Naive thymus-derived CD8-positive, alpha-beta T cell (primary cell): Measurements from ENCODE around the gene ERBB3. TPM values are rescaled to one million over a fixed set of nuclear protein-coding genes. Genes with fewer than 3 reads are reported as not detected.
"Not testable (repeated sequence)": the region's sequence is repeated elsewhere in the genome, so short reads cannot be mapped to it uniquely, and the experiment has no call there.

Experiments
- ATAC-seq, 2 donors: fragments of 150-1000 bp; cut with Tn5 transposase in 1 of 2; sonication (Bioruptor Pico), chemical (Tn5 transposase) in 1 of 2; 1 replicate in 1 of 2; 2 replicates in 1 of 2; pipeline ENCODE4 v1.10.0; 2021; ENCODE audit warnings: mild to moderate bottlenecking in 2 of 2, moderate library complexity in 2 of 2
- POLR2A ChIA-PET: fragments of 350-600 bp; sonication (Branson Sonifier 250); formaldehyde crosslinking; loops from one replicate; lab custom pipeline; 2021; ENCODE audit warnings: antibody characterized with exemption; lab: Charles Lee
- DNase-seq, 10 donors: peaks; one replicate each; pipeline versions ENCODE4 v3.0.0 to v3.0.0-alpha.2; 2020 to 2022
- H3K27ac Mint-ChIP-seq, 10 donors: one replicate each; pipeline ENCODE4 v1.8.0; 2020 to 2022; ENCODE audit warnings: mild to moderate bottlenecking in 10 of 10, mixed read lengths in 10 of 10, moderate library complexity in 4 of 10, inconsistent platforms in 1 of 10
- H3K27me3 Mint-ChIP-seq, 5 donors: one replicate each; pipeline ENCODE4 v1.8.0; 2021 to 2022; ENCODE audit warnings: mixed read lengths in 5 of 5
- H3K36me3 Mint-ChIP-seq, 3 donors: one replicate each; pipeline ENCODE4 v1.8.0; 2020 to 2022; ENCODE audit warnings: mixed read lengths in 3 of 3, mild to moderate bottlenecking in 2 of 3, inconsistent platforms in 1 of 3
- H3K4me1 Mint-ChIP-seq, 4 donors: one replicate each; pipeline ENCODE4 v1.8.0; 2021 to 2022; ENCODE audit warnings: mixed read lengths in 4 of 4
- H3K4me3 Mint-ChIP-seq, 10 donors: one replicate each; pipeline ENCODE4 v1.8.0; 2020 to 2022; ENCODE audit warnings: mild to moderate bottlenecking in 10 of 10, mixed read lengths in 10 of 10, moderate library complexity in 6 of 10, inconsistent platforms in 1 of 10
- H3K9me3 Mint-ChIP-seq, 9 donors: one replicate each; pipeline ENCODE4 v1.8.0; 2020 to 2022; ENCODE audit warnings: mixed read lengths in 9 of 9, mild to moderate bottlenecking in 3 of 9, inconsistent platforms in 1 of 9, moderate library complexity in 1 of 9
- polyA plus RNA-seq, 3 donors: library from polyadenylated mRNA; unstranded; fragments of 300-500 nt; fragmentation: Illumina TruSeq; gene quantifications; one replicate each; pipeline ENCODE4 v1.2.3, GENCODE V29; 2021
- total RNA-seq, 8 experiments: library from RNA in 2 of 8; stranded (reverse) in 2 of 8; gene quantifications; one replicate each; pipeline ENCODE4 v1.2.3 and lab custom pipeline; 2021 to 2026

The ERBB3 gene
- total and polyA plus RNA-seq, 5 experiments from 2014 or later: 1.3 to 26.0 (median 3.3) TPM

DNA sequence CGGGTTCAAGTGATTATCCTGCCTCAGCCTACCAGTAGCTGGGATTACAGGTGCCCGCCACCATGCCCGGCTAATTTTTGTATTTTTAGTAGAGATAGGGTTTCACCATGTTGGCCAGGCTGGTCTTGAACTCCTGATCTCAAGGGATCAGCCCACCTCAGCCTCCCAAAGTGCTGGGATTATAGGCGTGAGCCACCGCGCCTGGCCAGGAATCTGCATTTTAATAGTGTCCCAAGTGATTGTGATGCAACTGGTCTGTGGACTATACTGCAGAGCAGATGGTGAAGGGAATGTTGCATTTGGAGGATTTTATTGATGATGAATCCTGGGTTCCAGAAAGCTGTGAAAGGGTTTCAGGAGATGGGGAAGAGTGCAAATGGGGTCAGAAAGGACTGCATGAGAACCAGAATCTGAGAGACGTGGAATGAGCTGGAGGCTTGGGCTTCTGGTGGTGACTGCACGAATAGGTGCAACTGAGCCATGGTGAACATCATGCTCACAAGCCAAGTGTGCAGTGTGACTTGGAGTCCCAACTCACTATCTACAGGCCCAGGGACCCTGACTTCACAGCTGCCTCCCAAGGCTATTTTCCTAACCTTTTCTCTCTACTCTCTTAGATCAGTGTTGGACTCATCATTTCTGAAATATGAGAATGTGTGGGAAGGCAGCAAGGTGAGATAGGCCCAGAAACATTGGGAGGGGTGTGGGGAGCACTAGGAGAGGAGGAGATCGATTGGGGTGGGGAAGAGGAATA is 33.8 kb upstream of the ERBB3 start:
- ATAC-seq: no peak
- H3K9me3 Mint-ChIP-seq: no peaks in the 10 kb centered on the region
- H3K4me3 Mint-ChIP-seq: no peak overlapping the region
- no peak for DNase-seq
- peaks cover 15 to 31% (median 30%) of the 10 kb centered on the region in 4 donors for H3K4me1 Mint-ChIP-seq
- H3K27me3 Mint-ChIP-seq: no peaks in the 10 kb centered on the region
- peaks cover 5 to 38% (median 12%) of the 10 kb centered on the region in 3 donors for H3K36me3 Mint-ChIP-seq
- POLR2A ChIA-PET: interaction anchor here (0.9 to 4.9 kb wide), 10 partner anchors 9 to 143 kb away, joined by 3 to 54 read pairs (median 8); partner anchors contain the start of genes PA2G4, RAB5B, RPL41 and SMARCC2
- peak overlapping the region; percentile 25 to 87 (median 67) for H3K27ac Mint-ChIP-seq

DNA sequence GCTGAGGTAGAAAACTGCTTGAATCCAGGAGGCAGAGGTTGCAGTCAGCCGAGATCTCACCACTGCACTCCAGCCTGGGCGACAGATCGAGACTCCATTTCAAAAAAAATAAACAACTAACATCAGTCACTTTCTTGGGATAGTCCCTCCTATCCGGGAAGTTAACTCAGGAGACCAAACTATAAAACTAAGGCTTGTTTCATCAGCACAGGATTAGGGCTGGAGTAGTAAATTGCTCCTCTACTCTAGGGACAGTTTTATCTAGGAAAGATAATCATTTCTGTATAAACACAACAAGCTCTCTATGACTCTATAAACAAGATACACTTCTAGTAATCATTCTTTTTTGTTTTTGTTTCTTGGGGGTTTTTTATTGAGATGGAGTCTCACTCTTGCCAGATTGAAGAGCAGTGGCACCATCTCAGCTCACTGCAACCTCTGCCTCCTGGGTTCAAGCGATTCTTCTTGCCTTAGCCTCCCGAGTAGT is 26.5 kb upstream of the ERBB3 start:
- Mint-ChIP-seq H3K27me3 (no peaks in the 10 kb centered on the region), H3K36me3 (no peaks in the 10 kb centered on the region), H3K4me1 (peaks cover 4 to 8% (median 6%) of the 10 kb centered on the region in 4 donors), H3K27ac (no peak overlapping the region), H3K4me3 (no peak overlapping the region), H3K9me3 (peaks cover 0 to 2% (median 0%) of the 10 kb centered on the region in 9 donors)
- POLR2A ChIA-PET: interaction anchor here (0.7 kb wide), 1 partner anchor 107 kb away, joined by 3 read pairs; no protein-coding TSS in a partner anchor
- DNase-seq (no peak), ATAC-seq (no peak)

DNA sequence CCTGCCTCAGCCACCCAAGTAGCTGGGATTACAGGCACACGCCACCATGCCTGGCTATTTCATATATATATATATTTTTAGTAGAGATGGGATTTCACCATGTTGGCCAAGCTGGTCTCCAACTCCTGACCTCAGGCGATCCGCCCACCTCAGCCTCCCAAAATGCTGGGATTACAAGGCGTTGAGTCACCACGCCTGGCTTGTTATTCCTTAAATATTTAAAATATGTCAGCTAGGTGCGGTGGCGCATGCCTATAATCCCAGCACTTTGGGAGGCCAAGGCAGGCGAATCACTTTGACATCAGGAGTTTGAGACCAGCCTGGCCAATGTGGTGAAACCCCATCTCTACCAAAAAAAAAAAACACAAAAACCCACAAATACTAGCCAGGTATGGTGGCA is 20.0 kb upstream of the ERBB3 start:
- not testable (repeated sequence) for H3K4me3 Mint-ChIP-seq, DNase-seq, H3K4me1 Mint-ChIP-seq, H3K9me3 Mint-ChIP-seq, ATAC-seq, H3K36me3 Mint-ChIP-seq, H3K27ac Mint-ChIP-seq, H3K27me3 Mint-ChIP-seq
- POLR2A ChIA-PET: interaction anchor here (0.7 kb wide), 2 partner anchors 27 to 195 kb away, joined by 3 read pairs; no protein-coding TSS in a partner anchor

DNA sequence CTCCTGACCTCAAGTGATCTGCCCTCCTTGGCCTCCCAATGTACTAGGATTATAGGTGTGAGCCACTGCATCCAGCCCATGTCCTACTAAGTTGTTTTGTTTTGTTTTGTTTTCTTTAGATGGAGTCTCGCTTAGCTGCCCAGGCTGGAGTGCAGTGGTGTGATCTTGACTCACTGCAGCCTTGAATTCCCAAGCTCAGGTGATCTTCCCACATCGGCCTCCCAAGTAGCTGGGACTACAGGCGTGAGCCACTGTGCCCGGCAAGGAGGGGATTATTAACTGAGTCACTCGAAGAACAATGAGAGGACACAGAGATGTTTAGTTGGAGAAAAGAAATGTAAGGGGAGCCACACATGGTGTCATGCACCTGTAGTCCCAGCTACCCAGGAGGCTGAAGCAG is 18.0 kb upstream of the ERBB3 start:
- no peaks in the 10 kb centered on the region for H3K36me3 Mint-ChIP-seq
- no peaks in the 10 kb centered on the region for H3K4me1 Mint-ChIP-seq
- POLR2A ChIA-PET: interaction anchor here (1.2 kb wide), 1 partner anchor 41 kb away, joined by 3 read pairs; no protein-coding TSS in a partner anchor
- H3K27me3 Mint-ChIP-seq: peaks cover 0 to 1% (median 0%) of the 10 kb centered on the region in 5 donors
- ATAC-seq (no peak), DNase-seq (no peak)
- peaks cover 0 to 2% (median 0%) of the 10 kb centered on the region in 9 donors for H3K9me3 Mint-ChIP-seq
- H3K4me3 Mint-ChIP-seq: no peak overlapping the region
- H3K27ac Mint-ChIP-seq: no peak overlapping the region

DNA sequence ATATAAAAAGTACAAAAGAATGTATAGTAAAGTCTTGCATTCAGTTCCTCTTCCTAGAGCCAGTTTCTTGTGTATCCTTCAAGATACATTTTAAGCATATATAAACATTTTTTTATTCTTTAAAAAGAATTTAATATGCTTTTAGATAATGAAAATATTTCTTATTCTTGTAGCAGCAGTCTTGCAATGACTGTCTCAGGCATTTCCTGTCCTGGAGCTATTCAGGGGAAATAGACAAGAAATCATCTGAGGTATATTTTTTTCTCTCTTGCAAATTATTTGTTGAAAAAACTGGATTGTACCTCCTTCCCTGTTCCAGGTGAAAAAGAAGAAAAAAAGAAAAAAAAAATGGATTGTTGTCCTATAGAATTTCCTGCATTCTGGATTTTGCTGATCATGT is 17.0 kb upstream of the ERBB3 start:
- Mint-ChIP-seq H3K36me3 (no peaks in the 10 kb centered on the region), H3K4me1 (no peaks in the 10 kb centered on the region), H3K4me3 (no peak overlapping the region), H3K27ac (no peak overlapping the region), H3K9me3 (peaks cover 0 to 2% (median 0%) of the 10 kb centered on the region in 9 donors), H3K27me3 (peaks cover 0 to 1% (median 0%) of the 10 kb centered on the region in 5 donors)
- ATAC-seq (no peak), DNase-seq (no peak)
- POLR2A ChIA-PET: no interaction called here

DNA sequence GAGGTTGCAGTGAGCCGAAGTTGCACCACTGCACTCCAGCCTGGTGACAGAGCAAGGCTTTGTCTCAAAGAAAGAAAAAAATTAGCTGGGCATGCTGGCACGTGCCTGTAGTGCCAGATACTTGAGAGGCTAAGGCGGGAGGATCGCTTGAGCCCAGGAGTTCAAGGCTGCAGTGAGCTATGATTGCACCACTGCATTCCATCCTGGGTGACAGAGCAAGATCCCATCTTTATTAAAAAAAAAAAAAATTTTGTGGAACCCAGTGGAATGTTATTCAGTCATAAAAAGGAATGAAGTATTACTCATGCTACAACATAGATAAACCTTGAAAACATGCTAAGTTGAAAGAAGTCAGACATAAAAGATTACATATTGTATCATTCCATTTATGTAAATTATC is 8.3 kb upstream of the ERBB3 start:
- POLR2A ChIA-PET: no interaction called here
- H3K27ac Mint-ChIP-seq: peak overlapping the region in 1 of 10 donors; percentile 73
- H3K9me3 Mint-ChIP-seq: no peaks in the 10 kb centered on the region
- no peaks in the 10 kb centered on the region for H3K36me3 Mint-ChIP-seq
- H3K27me3 Mint-ChIP-seq: no peaks in the 10 kb centered on the region
- no peaks in the 10 kb centered on the region for H3K4me1 Mint-ChIP-seq
- no peak for ATAC-seq
- no peak overlapping the region for H3K4me3 Mint-ChIP-seq
- DNase-seq: no peak

DNA sequence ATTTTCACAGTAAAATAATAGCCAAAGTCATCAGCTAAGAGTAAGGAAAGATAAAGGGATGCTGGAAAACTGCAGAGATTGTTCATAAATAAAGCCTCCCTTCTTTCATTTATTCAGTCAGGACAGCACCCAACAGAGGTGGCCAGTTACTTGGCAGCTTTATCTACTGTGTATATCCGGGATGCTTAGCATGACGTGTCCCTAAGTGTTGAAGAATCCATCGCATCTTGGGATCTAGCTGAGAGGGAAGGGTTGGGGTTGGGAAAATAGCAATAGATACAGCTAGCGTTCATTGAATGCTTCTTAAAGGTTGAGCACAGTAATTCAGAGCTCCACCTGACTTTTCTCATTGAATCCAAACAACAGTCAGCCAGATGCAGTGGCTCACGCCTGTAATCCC is 5.6 kb upstream of the ERBB3 start:
- ATAC-seq (no peak), DNase-seq (no peak)
- Mint-ChIP-seq H3K27ac (no peak overlapping the region), H3K27me3 (no peaks in the 10 kb centered on the region), H3K4me1 (no peaks in the 10 kb centered on the region), H3K4me3 (no peak overlapping the region), H3K9me3 (no peaks in the 10 kb centered on the region), H3K36me3 (no peaks in the 10 kb centered on the region)
- POLR2A ChIA-PET: interaction anchor here (0.6 to 0.7 kb wide), 2 partner anchors 42 to 82 kb away, joined by 3 read pairs; no protein-coding TSS in a partner anchor

DNA sequence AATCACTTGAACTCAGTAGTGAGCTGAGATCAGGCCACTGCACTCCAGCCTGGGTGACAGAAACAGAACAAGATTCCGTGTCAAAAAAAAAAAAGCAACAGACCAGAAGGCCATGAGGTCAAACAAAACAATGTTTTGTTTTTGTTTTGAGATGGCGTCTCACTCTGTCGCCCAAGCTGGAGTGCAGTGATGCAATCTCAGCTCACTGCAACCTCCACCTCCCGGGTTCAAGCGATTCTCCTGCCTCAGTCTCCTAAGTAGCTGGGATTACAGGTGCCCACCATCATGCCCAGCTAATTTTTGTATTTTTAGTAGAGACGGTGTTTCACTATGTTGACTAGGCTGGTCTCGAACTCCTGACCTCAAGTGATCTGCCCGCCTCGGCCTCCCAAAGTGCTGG is 2.0 kb upstream of the ERBB3 start:
- Mint-ChIP-seq H3K4me3 (peak overlapping the region in 7 of 10 donors; percentile 36 to 91 (median 84)), H3K4me1 (peaks cover 0 to 14% (median 9%) of the 10 kb centered on the region in 4 donors), H3K27ac (peak overlapping the region in 2 of 10 donors; percentile 17 to 31)
- H3K27me3 Mint-ChIP-seq, ATAC-seq, DNase-seq, H3K36me3 Mint-ChIP-seq, H3K9me3 Mint-ChIP-seq: not testable (repeated sequence)
- POLR2A ChIA-PET: interaction anchor here (1.1 to 6.0 kb wide), 3 partner anchors 12 to 40 kb away, joined by 3 to 100 read pairs (median 31); partner anchors contain the start of genes PA2G4, RPL41 and ZC3H10

DNA sequence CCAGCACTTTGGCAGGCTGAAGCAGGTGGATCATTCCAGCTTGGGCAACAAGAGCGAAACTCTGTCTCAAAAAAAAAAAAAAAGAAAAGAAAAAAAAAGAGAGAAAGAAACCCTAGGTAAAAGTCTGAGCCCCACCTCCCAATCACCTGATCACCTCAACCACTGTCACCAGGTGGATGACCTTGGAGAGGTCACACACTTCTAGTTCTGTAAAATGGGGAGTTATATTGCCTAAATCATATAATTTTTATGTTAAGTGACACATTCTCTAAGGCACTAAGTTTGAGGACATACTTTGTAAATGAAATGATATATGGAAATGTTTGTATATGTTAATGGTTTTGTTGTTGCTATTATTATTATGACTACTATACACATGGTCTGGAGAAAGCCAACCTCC is 1.5 kb upstream of the ERBB3 start:
- peak overlapping the region in 6 of 10 donors; percentile 15 to 64 (median 25) for H3K27ac Mint-ChIP-seq
- no peaks in the 10 kb centered on the region for H3K9me3 Mint-ChIP-seq
- DNase-seq: no peak
- H3K4me3 Mint-ChIP-seq: peak overlapping the region; percentile 81 to 91 (median 86)
- POLR2A ChIA-PET: interaction anchor here (4.1 to 6.0 kb wide), 2 partner anchors 24 to 39 kb away, joined by 31 to 100 read pairs; partner anchors contain the start of genes PA2G4, RPL41 and ZC3H10
- H3K27me3 Mint-ChIP-seq: peaks cover 0 to 4% (median 0%) of the 10 kb centered on the region in 5 donors
- peaks cover 0 to 14% (median 9%) of the 10 kb centered on the region in 4 donors for H3K4me1 Mint-ChIP-seq
- no peaks in the 10 kb centered on the region for H3K36me3 Mint-ChIP-seq
- no peak for ATAC-seq

DNA sequence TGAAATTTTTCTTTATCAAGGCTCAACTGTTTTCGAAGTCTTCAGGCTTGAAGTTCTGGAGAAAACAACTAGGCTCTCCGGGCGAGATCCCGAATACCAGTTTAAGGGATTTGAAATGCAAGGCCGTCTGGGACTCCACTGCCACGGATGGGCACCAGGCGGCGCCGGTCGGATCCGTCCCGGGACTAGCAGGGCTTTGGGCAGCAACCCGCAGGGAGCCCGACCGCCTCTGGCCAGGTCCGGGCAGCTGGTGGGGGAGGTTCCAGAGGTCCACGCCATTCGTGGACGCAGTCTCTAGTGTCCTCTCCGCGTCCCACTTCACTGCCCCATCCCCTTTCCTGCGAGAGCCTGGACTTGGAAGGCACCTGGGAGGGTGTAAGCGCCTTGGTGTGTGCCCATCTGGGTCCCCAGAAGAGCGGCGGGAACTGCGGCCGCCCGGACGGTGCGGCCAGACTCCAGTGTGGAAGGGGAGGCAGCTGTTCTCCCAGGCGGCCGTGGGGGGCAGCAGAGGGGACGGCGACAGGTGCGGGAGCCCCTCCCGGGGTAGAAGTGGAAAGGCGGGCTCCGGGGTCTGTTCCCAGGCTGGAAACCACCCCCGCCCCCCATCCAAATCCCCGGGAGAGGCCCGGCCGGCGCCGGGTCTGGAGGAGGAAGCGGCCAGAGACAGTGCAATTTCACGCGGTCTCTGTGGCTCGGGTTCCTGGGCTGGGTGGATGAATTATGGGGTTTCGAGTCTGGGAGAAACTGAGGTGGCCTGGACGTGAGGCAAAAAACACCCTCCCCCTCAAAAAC is 838 bp upstream of the ERBB3 start:
- peak overlapping the region in 7 of 10 donors; percentile 2 to 64 (median 48) for H3K27ac Mint-ChIP-seq
- POLR2A ChIA-PET: interaction anchor here (1.0 to 6.0 kb wide), 5 partner anchors 23 to 249 kb away, joined by 3 to 100 read pairs (median 6); partner anchors contain the start of genes DNAJC14, PA2G4, RPL41 and ZC3H10
- peak; percentile 73 to 76 for ATAC-seq
- DNase-seq: peak; percentile 30 to 74 (median 50)
- H3K27me3 Mint-ChIP-seq: peaks cover 0 to 6% (median 0%) of the 10 kb centered on the region in 5 donors
- H3K9me3 Mint-ChIP-seq: no peaks in the 10 kb centered on the region
- peak overlapping the region; percentile 81 to 91 (median 86) for H3K4me3 Mint-ChIP-seq
- peaks cover 0 to 14% (median 9%) of the 10 kb centered on the region in 4 donors for H3K4me1 Mint-ChIP-seq
- no peaks in the 10 kb centered on the region for H3K36me3 Mint-ChIP-seq

DNA sequence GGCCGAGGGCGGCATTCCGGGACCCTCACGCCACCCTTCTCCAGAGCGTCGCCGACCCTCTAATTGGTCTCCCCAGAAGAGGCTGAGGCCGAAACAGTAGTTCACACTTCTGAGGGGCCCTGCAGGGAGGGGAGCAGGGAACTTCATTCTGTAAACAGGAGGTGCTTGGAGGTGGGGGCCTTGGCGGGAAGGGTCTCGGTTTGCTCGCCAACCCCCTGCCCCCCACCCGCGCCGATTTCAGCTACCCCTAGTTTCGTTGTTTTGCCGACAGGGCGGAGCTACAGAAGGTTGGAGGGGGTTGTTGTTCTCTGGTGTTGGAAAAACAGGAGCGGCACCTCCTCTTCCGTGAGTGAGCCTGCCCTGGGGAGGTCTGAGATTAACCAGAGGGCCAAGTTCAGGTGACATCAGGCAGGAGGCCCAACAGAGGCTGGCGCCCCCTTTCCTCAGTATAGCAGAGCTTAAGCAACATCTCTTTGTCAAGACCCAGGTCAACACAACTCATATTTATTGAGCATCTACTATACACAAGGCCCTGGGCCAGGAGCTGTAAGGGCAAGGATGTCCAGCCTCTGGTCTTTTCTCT is 682 bp downstream of the ERBB3 start:
- POLR2A ChIA-PET: interaction anchor here (0.5 to 6.0 kb wide), 7 partner anchors 15 to 351 kb away, joined by 3 to 100 read pairs (median 4); partner anchors contain the start of genes PA2G4, RNF41, RPL41 and ZC3H10
- DNase-seq (peak in 1 of 10 donors; percentile 2), ATAC-seq (peak; percentile 4 to 7)
- H3K27me3 Mint-ChIP-seq: peaks cover 0 to 6% (median 0%) of the 10 kb centered on the region in 5 donors
- no peaks in the 10 kb centered on the region for H3K36me3 Mint-ChIP-seq
- H3K9me3 Mint-ChIP-seq: no peaks in the 10 kb centered on the region
- peak overlapping the region; percentile 77 to 91 (median 86) for H3K4me3 Mint-ChIP-seq
- H3K27ac Mint-ChIP-seq: peak overlapping the region in 2 of 10 donors; percentile 31 to 46
- H3K4me1 Mint-ChIP-seq: peaks cover 0 to 15% (median 11%) of the 10 kb centered on the region in 4 donors
